ENCODE data around the gene ADGRA3.

DNA sequence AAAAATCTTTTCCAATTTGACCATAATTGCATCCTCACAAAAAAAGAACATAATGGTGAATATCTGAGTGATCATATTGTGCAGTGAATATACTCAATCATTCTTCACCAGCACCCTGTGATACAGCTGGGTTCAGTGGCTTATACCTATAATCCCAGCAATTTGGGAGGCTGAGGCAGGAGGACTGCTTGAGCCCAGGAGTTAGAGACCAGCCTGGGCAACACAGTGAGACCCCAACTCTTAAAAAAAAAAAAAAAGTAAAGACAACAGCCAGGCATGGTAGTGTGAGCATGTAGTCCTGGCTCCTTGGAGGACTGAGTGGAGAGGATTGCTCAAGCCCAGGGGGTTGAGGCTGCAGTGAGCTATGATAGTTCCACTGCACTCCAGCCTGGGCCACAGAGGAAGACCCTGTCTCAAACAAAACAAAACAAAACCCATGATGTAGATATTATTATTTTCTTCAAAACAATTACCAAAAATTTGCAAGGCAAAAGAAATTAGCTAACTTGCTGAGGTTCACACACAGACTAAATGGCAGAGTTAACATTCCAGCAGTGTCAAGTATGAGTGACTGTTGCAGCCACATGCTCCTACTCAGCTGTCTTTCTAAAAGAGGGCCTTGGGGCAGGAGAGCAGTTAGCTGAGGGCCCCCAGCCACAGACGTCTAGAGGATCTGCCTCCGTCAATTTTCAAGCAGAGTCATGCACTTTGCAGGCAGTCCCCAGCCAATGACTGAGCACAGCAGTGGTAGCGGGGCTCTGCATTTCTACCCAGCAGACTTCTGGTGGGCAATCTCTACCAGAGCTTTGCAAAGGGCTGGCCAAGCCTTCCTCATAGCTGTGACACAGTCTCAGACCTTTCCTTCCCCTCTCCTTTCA, 33.4 kb downstream of the ADGRA3 start:
- TF ChIP-seq, protein P1, sequence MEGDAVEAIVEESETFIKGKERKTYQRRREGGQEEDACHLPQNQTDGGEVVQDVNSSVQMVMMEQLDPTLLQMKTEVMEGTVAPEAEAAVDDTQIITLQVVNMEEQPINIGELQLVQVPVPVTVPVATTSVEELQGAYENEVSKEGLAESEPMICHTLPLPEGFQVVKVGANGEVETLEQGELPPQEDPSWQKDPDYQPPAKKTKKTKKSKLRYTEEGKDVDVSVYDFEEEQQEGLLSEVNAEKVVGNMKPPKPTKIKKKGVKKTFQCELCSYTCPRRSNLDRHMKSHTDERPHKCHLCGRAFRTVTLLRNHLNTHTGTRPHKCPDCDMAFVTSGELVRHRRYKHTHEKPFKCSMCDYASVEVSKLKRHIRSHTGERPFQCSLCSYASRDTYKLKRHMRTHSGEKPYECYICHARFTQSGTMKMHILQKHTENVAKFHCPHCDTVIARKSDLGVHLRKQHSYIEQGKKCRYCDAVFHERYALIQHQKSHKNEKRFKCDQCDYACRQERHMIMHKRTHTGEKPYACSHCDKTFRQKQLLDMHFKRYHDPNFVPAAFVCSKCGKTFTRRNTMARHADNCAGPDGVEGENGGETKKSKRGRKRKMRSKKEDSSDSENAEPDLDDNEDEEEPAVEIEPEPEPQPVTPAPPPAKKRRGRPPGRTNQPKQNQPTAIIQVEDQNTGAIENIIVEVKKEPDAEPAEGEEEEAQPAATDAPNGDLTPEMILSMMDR (conservative IDR thresholded peaks at IDR 0.05; ENCODE audit: low read length): no peak
- TF ChIP-seq EZH2phosphoT487 (IDR thresholded peaks at IDR 0.05; ENCODE audit: borderline replicate concordance): no peak
